HepG2 (cell line): ENCODE measurements around the gene CD7. TPM values are rescaled to one million over a fixed set of nuclear protein-coding genes. Genes with fewer than 3 reads are reported as not detected.

Experiments used
- ARNT ChIP-seq: fragments of 450-650 bp; IDR thresholded peaks from 2 replicates; pipeline ENCODE4 v1.6.1; 2017
- FOXC1 ChIP-seq: sonication (generic); formaldehyde crosslinking; IDR thresholded peaks from 2 replicates; pipeline ENCODE4 v1.8.0; 2022; ENCODE audit warnings: mild to moderate bottlenecking, missing genetic modification reagents, borderline replicate concordance
- GFI1 ChIP-seq: sonication (generic); formaldehyde crosslinking; IDR thresholded peaks from 2 replicates; pipeline ENCODE4 v1.5.0; 2020; ENCODE audit warnings: missing genetic modification reagents, mild to moderate bottlenecking, borderline replicate concordance
- GPN1 ChIP-seq: sonication (generic); formaldehyde crosslinking; IDR thresholded peaks from 2 replicates; pipeline ENCODE4 v1.5.1; 2020; ENCODE audit warnings: missing genetic modification reagents, borderline replicate concordance
- IKZF1 ChIP-seq: fragments of 450-650 bp; IDR thresholded peaks from 2 replicates; pipeline ENCODE4 v1.7.1; 2016
- MEIS1 ChIP-seq: sonication (generic); formaldehyde crosslinking; IDR thresholded peaks from 2 replicates; pipeline ENCODE4 v1.9.0; 2021; ENCODE audit warnings: mild to moderate bottlenecking, missing genetic modification reagents, moderate library complexity, borderline replicate concordance
- MXI1 ChIP-seq: IDR thresholded peaks from 3 replicates; pipeline ENCODE4 v1.6.1; 2012; ENCODE audit warnings: low read depth, low read length, inconsistent platforms, borderline replicate concordance
- PHF20 ChIP-seq: sonication (generic); formaldehyde crosslinking; IDR thresholded peaks from 2 replicates; pipeline ENCODE4 v1.5.0; 2020; ENCODE audit warnings: mild to moderate bottlenecking, missing genetic modification reagents
- SRY ChIP-seq: sonication (generic); formaldehyde crosslinking; IDR thresholded peaks from 2 replicates; pipeline ENCODE4 v1.8.0; 2022; ENCODE audit warnings: mild to moderate bottlenecking, missing genetic modification reagents
- ZMYM3 ChIP-seq: sonication (generic); formaldehyde crosslinking; IDR thresholded peaks from 2 replicates; pipeline ENCODE4 v1.5.1; 2020; ENCODE audit warnings: mild to moderate bottlenecking, missing genetic modification reagents
- ZNF253 ChIP-seq: sonication (generic); formaldehyde crosslinking; IDR thresholded peaks from 2 replicates; pipeline ENCODE4 v1.8.0; 2022; ENCODE audit warnings: mild to moderate bottlenecking, missing genetic modification reagents, borderline replicate concordance
- ZNF605 ChIP-seq: sonication (generic); formaldehyde crosslinking; IDR thresholded peaks from 2 replicates; pipeline ENCODE4 v1.8.0; 2022; ENCODE audit warnings: mild to moderate bottlenecking, missing genetic modification reagents
- ZSCAN31 ChIP-seq: sonication (generic); formaldehyde crosslinking; IDR thresholded peaks from 2 replicates; pipeline ENCODE4 v1.5.0; 2020; ENCODE audit warnings: low read depth, mild to moderate bottlenecking, missing genetic modification reagents
- polyA plus RNA-seq, 8 experiments: library from polyadenylated mRNA; depleted of rRNA in 3 of 8; stranded (reverse) in 7 of 8; unstranded in 1 of 8; fragments of >200 nt; fragmentation: Illumina TruSeq in 4 of 8; extraction: Trizol in 4 of 8; gene quantifications; 2 replicates each; pipeline versions ENCODE4 v1.2.1 to v1.2.3, GENCODE V29; 2011 to 2016; ENCODE audit warnings: low read depth in 4 of 8, missing spikeins in 1 of 8, mixed read lengths in 1 of 8; ENCODE audit not compliant: insufficient read depth in 1 of 8
- total RNA-seq, 5 experiments: library from RNA; depleted of rRNA; stranded (reverse); fragments of >200 nt; fragmentation: Illumina TruSeq; extraction: Trizol; gene quantifications; 2 replicates each; pipeline ENCODE4 v1.2.3, GENCODE V29; 2016; ENCODE audit warnings: low read depth in 1 of 5
- TF ChIP-seq, protein P1 (sequence below): sonication (generic); formaldehyde crosslinking; IDR thresholded peaks from 2 replicates; pipeline ENCODE4 v1.4.0; 2020; ENCODE audit warnings: missing genetic modification reagents
- TF ChIP-seq, protein P2 (sequence below): sonication (generic); formaldehyde crosslinking; IDR thresholded peaks from 2 replicates; pipeline ENCODE4 v1.4.0; 2020; ENCODE audit warnings: missing genetic modification reagents, borderline replicate concordance
- TF ChIP-seq, protein P3 (sequence below): sonication (generic); formaldehyde crosslinking; IDR thresholded peaks from 2 replicates; pipeline ENCODE4 v1.8.0; 2022; ENCODE audit warnings: missing genetic modification reagents, mild to moderate bottlenecking, moderate library complexity, borderline replicate concordance
- TF ChIP-seq, protein P4 (sequence below): IDR thresholded peaks from 2 replicates; pipeline ENCODE4 v1.6.1; 2016; ENCODE audit warnings: low read depth, borderline replicate concordance

Gene CD7
- total and polyA plus RNA-seq, 2 of the 13 experiments (the other 11 are each of a cell fraction or from before 2014, with no cell fraction given): 67.6 to 76.4 TPM

DNA sequence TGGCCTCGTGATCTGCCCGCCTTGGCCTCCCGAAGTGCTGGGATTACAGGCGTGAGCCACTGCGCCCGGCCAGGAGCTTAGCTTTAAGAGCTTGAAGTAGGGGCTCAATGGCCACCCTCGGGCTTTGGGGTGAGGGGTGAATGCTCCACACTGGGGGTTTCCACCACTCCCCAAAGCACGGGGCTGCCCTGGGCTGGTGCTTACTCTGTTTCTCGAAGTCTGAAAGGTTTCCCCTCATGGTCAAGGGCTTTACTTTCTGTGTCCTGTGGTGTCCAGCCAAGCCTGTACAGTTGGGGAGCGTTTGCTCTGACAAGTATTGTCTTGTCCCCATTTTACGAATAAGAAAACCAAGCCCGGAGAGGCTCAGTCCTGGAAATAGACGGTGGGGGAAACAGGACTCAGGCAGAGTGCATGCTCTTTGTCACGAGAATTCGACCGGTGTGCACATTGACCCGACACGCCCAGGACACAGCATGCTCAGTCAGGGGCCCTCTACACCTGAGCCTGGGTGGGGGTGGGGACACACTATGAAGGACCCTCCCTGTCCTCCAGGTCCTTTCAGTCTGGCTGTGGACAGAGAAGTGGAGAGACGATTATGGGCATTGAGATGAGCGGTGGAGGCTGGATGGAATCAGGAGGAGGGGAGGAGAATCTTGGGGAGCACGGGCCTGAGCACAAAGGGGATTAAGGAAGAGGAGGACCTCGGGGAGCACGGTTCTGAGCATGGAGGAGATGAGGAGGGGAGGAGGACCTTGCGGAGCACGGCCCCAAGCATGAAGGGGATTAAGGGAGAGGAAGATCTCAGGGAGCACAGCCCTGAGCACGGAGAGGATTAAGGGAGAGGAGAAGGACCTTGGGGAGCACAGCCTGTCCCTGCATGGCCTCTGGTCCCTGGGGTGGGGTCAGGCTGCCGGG, 7.5 kb downstream of the CD7 start (continued):
- TF ChIP-seq, protein P1, sequence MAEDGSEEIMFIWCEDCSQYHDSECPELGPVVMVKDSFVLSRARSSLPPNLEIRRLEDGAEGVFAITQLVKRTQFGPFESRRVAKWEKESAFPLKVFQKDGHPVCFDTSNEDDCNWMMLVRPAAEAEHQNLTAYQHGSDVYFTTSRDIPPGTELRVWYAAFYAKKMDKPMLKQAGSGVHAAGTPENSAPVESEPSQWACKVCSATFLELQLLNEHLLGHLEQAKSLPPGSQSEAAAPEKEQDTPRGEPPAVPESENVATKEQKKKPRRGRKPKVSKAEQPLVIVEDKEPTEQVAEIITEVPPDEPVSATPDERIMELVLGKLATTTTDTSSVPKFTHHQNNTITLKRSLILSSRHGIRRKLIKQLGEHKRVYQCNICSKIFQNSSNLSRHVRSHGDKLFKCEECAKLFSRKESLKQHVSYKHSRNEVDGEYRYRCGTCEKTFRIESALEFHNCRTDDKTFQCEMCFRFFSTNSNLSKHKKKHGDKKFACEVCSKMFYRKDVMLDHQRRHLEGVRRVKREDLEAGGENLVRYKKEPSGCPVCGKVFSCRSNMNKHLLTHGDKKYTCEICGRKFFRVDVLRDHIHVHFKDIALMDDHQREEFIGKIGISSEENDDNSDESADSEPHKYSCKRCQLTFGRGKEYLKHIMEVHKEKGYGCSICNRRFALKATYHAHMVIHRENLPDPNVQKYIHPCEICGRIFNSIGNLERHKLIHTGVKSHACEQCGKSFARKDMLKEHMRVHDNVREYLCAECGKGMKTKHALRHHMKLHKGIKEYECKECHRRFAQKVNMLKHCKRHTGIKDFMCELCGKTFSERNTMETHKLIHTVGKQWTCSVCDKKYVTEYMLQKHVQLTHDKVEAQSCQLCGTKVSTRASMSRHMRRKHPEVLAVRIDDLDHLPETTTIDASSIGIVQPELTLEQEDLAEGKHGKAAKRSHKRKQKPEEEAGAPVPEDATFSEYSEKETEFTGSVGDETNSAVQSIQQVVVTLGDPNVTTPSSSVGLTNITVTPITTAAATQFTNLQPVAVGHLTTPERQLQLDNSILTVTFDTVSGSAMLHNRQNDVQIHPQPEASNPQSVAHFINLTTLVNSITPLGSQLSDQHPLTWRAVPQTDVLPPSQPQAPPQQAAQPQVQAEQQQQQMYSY (CRISPR knock-in tag): no peak
- TF ChIP-seq ZNF605 (CRISPR knock-in tag) (no peak), GFI1 (peak; percentile 27; the same call in 1 of the 2 replicates), SRY (CRISPR knock-in tag) (no peak), PHF20 (CRISPR knock-in tag) (no peak), ARNT (no peak), ZMYM3 (CRISPR knock-in tag) (peak; percentile 97), ZNF253 (CRISPR knock-in tag) (no peak), MEIS1 (CRISPR knock-in tag) (no peak), FOXC1 (CRISPR knock-in tag) (no peak; the same call in 1 of the 2 replicates), GPN1 (CRISPR knock-in tag) (no peak), MXI1 (peak; percentile 37; the same call in 1 of the 3 replicates), IKZF1 (no peak), ZSCAN31 (CRISPR knock-in tag) (no peak)
- TF ChIP-seq, protein P2, sequence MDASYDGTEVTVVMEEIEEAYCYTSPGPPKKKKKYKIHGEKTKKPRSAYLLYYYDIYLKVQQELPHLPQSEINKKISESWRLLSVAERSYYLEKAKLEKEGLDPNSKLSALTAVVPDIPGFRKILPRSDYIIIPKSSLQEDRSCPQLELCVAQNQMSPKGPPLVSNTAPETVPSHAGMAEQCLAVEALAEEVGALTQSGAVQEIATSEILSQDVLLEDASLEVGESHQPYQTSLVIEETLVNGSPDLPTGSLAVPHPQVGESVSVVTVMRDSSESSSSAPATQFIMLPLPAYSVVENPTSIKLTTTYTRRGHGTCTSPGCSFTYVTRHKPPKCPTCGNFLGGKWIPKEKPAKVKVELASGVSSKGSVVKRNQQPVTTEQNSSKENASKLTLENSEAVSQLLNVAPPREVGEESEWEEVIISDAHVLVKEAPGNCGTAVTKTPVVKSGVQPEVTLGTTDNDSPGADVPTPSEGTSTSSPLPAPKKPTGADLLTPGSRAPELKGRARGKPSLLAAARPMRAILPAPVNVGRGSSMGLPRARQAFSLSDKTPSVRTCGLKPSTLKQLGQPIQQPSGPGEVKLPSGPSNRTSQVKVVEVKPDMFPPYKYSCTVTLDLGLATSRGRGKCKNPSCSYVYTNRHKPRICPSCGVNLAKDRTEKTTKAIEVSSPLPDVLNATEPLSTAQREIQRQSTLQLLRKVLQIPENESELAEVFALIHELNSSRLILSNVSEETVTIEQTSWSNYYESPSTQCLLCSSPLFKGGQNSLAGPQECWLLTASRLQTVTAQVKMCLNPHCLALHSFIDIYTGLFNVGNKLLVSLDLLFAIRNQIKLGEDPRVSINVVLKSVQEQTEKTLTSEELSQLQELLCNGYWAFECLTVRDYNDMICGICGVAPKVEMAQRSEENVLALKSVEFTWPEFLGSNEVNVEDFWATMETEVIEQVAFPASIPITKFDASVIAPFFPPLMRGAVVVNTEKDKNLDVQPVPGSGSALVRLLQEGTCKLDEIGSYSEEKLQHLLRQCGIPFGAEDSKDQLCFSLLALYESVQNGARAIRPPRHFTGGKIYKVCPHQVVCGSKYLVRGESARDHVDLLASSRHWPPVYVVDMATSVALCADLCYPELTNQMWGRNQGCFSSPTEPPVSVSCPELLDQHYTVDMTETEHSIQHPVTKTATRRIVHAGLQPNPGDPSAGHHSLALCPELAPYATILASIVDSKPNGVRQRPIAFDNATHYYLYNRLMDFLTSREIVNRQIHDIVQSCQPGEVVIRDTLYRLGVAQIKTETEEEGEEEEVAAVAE: no peak
- TF ChIP-seq, protein P3, sequence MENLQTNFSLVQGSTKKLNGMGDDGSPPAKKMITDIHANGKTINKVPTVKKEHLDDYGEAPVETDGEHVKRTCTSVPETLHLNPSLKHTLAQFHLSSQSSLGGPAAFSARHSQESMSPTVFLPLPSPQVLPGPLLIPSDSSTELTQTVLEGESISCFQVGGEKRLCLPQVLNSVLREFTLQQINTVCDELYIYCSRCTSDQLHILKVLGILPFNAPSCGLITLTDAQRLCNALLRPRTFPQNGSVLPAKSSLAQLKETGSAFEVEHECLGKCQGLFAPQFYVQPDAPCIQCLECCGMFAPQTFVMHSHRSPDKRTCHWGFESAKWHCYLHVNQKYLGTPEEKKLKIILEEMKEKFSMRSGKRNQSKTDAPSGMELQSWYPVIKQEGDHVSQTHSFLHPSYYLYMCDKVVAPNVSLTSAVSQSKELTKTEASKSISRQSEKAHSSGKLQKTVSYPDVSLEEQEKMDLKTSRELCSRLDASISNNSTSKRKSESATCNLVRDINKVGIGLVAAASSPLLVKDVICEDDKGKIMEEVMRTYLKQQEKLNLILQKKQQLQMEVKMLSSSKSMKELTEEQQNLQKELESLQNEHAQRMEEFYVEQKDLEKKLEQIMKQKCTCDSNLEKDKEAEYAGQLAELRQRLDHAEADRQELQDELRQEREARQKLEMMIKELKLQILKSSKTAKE (CRISPR knock-in tag): peak; percentile 74; the same call in 1 of the 2 replicates
- TF ChIP-seq, protein P4, sequence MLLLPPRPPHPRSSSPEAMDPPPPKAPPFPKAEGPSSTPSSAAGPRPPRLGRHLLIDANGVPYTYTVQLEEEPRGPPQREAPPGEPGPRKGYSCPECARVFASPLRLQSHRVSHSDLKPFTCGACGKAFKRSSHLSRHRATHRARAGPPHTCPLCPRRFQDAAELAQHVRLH (CRISPR knock-in tag): 0 out of 2 replicates have a peak, but pooled peaks have one; percentile 50
